Right ventricle myocardium inferior (tissue), 1 donor: ENCODE results near the gene WDR27. TPM values are rescaled to one million over a fixed set of nuclear protein-coding genes. Genes with fewer than 3 reads are reported as not detected.
"Not testable (repeated sequence)": the region's sequence is repeated elsewhere in the genome, so short reads cannot be mapped to it uniquely, and the experiment has no call there.

Experiments used
- ATAC-seq: fragments of 200-7000 bp; cut with Tn5 transposase; one replicate; pipeline ENCODE4 v1.9.1; 2020; ENCODE audit warnings: mild to moderate bottlenecking, moderate library complexity
- DNase-seq: peaks from one replicate; pipeline ENCODE4 v3.0.0; 2021; ENCODE audit errors: missing footprints
- intact Hi-C: fragments of 100-400 bp; cut with DNase I; formaldehyde crosslinking; loops from one replicate; pipeline ENCODE4 v1.11.0; 2022
- total RNA-seq: library from RNA; stranded (reverse); fragmentation: NEBNext Ultra II Directional; extraction: Animal tissue kit (Norgen Biotek cat#: 25700); gene quantifications from one replicate; pipeline ENCODE4 v1.2.1, GENCODE V29; 2021
- donor health status: DM: no; HTN: yes; CAD: no; lungs with severe emphysema.

Gene WDR27
- total RNA-seq, 1 donor from 2014 or later: 9.6 TPM

GRCh38 chr6:169479783-169480495, 221.9 kb downstream of the WDR27 start:
- intact Hi-C loops: no loop called here
- ATAC-seq (no peak), DNase-seq (no peak)

- DNase-seq: no peak
- intact Hi-C loops: no loop called here
- ATAC-seq: no peak
Measured at GRCh38 chr6:169474362-169474761, 227.5 kb downstream of the WDR27 start.

- intact Hi-C loops: no loop called here
- DNase-seq (no peak), ATAC-seq (no peak)
Measured at GRCh38 chr6:169473663-169474062, 228.2 kb downstream of the WDR27 start.

GRCh38 chr6:169472786-169473416, 228.9 kb downstream of the WDR27 start:
- intact Hi-C loops: no loop called here
- DNase-seq (no peak), ATAC-seq (no peak)

- intact Hi-C loops: no loop called here
- ATAC-seq: no peak
- no peak for DNase-seq
Measured at GRCh38 chr6:169470790-169471189, 231.0 kb downstream of the WDR27 start.

- intact Hi-C loops: no loop called here
- ATAC-seq (no peak), DNase-seq (no peak)
Measured at GRCh38 chr6:169469028-169469427, 232.8 kb downstream of the WDR27 start.

DNA sequence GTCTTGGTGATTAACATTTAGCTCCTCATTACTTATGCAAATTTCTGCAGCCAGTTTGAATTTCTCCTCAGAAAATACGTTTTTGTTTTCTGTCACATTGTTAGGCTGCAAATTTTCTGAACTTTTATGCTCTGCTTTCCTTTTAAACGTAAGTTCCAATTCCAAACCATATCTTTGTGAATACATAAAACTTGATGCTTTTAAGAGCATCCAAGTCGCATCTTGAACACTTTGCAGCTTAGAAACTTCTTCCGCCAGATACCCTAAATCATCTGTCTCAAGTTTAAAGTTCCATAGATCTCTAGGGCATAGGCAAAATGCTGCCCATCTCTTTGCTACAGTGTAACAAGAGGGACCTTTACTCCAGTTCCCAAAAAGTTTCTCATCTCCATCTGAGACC, 234.1 kb downstream of the WDR27 start:
- ATAC-seq, intact Hi-C loops, DNase-seq: not testable (repeated sequence)

GRCh38 chr6:169466256-169466655, 235.6 kb downstream of the WDR27 start:
- ATAC-seq, intact Hi-C loops, DNase-seq: not testable (repeated sequence)

DNA sequence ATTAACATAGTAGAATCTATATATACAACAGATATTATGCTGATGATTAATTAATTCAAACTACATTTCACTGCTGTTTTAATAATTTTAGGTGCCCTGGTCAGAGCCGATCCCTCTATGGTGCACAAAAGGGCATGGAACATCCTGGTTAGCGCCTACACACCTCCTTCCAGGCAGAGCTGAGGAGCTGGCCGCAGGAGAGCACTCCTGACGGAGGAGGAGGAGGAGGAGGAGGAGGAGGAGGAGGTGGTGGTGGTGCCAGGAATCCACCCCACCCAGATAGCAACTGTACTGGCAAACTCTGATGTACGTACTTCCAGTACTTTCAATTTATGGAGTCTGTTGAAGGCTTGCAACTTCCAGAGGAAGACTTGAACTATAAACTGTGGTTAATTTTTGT, 244.1 kb downstream of the WDR27 start:
- ATAC-seq (no peak), DNase-seq (no peak)
- intact Hi-C loops: no loop called here

DNA sequence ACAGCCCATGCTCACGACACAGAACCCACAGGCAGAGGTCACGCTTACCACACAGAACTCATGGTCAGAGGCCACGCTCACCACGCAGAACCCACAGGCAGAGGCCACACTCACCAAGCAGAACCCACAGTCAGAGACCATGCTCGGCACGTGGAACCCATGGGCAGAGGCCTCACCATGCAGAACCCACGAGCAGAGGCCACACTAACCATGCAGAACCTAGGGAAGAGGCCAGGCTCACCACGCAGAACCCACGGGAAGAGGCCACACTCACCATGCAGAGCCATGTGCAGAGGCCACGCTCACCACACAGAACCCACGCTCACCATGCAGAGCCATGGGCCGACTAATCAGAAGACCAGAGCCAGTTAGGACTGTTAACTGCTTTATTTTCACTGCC, 245.0 kb downstream of the WDR27 start:
- peak; percentile 60 for DNase-seq
- intact Hi-C loops: no loop called here
- ATAC-seq: no peak

DNA sequence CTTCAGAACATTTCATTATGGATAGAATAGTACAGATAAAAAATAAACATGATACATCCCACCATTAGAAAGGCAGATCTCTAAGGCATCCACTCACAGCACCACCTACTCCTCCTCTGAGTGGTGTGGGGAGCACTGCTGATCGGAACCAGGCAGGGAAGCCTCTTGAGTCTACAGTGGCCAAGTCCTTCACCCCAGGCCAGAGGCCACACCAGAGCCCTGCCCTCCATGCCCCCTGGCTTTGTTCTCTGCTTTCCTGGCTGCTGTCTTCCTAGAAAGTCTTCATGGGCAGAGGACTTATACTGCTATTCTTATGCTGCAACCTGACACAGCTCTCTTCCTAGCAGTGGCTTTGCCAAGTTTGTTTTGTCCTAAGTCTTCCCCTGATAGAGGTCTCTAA, 246.4 kb downstream of the WDR27 start:
- intact Hi-C loops: no loop called here
- DNase-seq (no peak), ATAC-seq (no peak)

DNA sequence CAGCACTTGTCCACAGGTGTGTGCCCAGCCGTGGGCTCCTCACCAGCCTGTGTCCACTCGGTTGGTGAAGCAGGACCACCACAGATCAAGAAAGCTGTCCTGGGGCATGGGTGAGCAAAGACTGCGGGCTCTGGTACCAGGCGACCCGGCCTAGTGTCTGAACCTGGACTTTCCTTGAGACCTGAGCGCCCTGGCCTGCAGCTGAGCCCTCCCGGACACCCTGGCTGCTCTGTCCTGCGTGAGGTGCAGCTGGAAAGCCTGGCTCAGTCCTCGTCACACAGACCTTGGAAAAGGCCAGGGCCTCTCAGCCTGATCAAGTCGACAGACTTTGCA, 247.0 kb downstream of the WDR27 start:
- intact Hi-C loops: no loop called here
- DNase-seq (no peak), ATAC-seq (no peak)

DNA sequence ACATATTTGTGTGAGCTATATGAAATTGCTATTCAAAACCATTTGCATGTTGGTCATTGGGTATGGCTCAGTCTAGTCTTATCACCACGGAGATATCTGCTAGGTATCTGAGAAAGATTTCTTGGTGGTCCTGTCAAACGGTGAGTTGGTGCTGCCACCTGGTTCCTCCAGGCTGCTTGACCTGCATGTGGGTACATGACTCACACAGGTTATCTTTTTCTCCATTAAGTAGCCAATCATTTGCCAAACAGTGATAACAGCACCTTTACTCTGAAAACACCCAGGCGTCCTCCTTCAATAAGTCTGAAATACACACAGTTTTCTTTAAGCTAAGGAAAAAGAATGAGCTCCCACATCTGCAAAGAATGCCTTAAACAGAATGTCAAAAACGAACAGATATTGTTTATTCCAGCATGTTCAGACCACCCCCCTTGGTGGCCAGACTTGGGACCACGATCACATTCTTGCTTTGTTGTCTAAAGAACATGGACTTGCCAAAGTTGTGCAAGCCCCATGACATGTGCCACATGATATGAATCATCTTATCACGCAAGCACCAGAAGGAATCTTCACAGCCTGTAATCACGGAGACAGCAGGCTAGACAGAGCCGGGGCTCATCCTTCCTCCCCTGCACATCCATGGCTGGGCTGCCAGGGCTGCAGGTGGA, 247.5 kb downstream of the WDR27 start:
- ATAC-seq: no peak
- intact Hi-C loops: no loop called here

GRCh38 chr6:169452869-169453620, 248.8 kb downstream of the WDR27 start:
- intact Hi-C loops: no loop called here
- ATAC-seq: no peak

More for the DNA sequence above, 247.5 kb downstream of the WDR27 start:
- DNase-seq: no peak

GRCh38 chr6:169452117-169452868, 249.5 kb downstream of the WDR27 start:
- intact Hi-C loops: no loop called here
- ATAC-seq (peak; percentile 92), DNase-seq (peak; percentile 83)

More at GRCh38 chr6:169452869-169453620, 248.8 kb downstream of the WDR27 start:
- no peak for DNase-seq

GRCh38 chr6:169451065-169451838, 250.6 kb downstream of the WDR27 start:
- ATAC-seq: no peak
- no peak for DNase-seq
- intact Hi-C loops: no loop called here

GRCh38 chr6:169450097-169450496, 251.7 kb downstream of the WDR27 start:
- ATAC-seq: no peak
- intact Hi-C loops: no loop called here
- DNase-seq: peak; percentile 50

DNA sequence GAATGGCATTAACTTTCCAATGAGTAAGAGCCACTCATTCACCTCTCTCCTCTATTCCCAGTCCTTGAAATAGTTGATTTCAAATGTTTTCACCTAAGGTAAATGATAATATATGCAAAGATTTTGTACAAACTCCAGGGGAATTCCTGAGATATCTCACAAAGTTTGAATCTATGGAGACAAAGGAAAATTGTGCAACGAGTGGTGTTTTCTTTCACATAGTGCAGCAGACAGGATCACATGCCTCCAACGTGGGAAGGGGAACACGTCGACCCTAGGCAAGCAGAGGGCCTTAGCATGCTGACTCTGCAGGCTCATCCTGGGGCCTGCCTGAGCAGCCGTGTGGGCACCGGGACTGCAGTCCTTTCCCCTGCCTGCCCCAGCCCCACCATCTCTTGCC, 252.6 kb downstream of the WDR27 start:
- intact Hi-C loops: no loop called here
- ATAC-seq (no peak), DNase-seq (no peak)
